Measurements from ENCODE around the gene ARSD. TPM values are rescaled to one million over a fixed set of nuclear protein-coding genes. Genes with fewer than 3 reads are reported as not detected.

Gene ARSD
- total and polyA plus RNA-seq, 2 of the 8 experiments (the other 6 are each of a cell fraction or from before 2014, with no cell fraction given) = 1.8 to 3.2 TPM

DNA sequence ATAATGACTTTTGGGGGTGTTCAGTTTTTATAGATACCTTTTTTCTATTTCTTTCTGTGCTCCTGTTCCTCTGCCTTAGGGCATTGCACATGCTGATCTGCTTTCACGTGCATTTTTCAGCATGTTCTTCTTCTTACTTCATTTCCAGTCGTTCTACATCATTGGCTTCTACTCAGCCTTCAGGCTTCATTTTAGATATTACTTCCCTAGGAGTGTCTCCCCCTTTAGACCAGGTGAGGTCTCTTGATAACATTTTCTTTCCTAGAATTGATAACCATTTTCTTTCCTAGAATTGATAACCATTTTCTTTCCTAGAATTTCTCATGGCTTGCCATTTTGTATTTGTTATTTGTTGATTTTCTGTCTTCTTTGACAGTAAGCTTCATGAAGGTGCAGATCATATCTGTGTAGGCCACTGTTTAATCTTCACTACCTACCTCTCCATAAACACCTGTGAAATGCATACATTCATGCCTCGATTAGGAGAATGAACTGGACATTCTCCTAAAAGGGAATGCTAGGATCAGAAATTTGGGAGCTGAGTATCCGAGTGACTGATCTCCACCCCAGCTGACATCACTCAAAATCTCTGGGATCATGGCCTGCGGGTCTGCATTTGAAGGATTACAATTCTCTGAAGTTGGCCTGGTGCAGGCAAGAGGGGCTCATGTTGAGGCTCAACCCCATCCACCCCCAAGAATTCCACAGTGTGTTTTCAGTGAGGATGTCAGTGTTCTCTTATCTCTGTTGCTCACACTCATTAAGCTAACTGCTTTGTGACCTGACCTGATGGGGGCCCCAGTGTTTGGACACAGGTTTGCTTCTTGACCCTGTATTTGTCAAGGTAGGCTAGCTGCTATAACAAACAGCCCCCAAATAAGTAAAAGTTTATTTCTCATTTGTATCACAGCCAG is 54.7 kb downstream of the ARSD start:
- H3K27me3 ChIP-seq (replicated peaks in 1 of 4; ENCODE audit: control insufficient read depth in 3 of 4, extremely low read depth in 1 of 4, insufficient read depth in 3 of 4, low read length in 3 of 4) = no peaks in the 10 kb centered on the region
- H3K4me1 ChIP-seq (replicated peaks in 1 of 4; ENCODE audit: control insufficient read depth in 3 of 4, insufficient read depth in 4 of 4, low read length in 3 of 4) = no peaks in the 10 kb centered on the region
- 93% methylated on average over 5 of the region's 5 CpGs; no CpG with 5 or more reads in 1 of the 2 experiments for WGBS, 2 experiments (ENCODE audit: extremely low coverage in 1 of 2, insufficient coverage in 1 of 2, insufficient read length in 1 of 2, insufficient replicate concordance in 2 of 2, low coverage in 1 of 2, low lambda C conversion rate in 2 of 2, missing lambda C conversion rate in 1 of 2)
- H3K36me3 ChIP-seq (ENCODE audit: control insufficient read depth in 2 of 4, insufficient read depth in 4 of 4, low read length in 3 of 4) = no peaks in the 10 kb centered on the region; a peak in 2 of 8 replicates
- no peak overlapping the region for H3K9ac ChIP-seq (replicated peaks in 1 of 4; ENCODE audit: extremely low read depth in 1 of 4, low read depth in 3 of 4, low read length in 3 of 4)
- H3K18ac ChIP-seq (ENCODE audit: extremely low read depth, low read length) = no peak overlapping the region
- no peaks in the 10 kb centered on the region for H3K23me2 ChIP-seq (ENCODE audit: low read depth, low read length)
- DNase-seq (ENCODE audit: low read depth in 1 of 2, low spot score in 2 of 2) (no peak), FAIRE-seq (no peak)
- no peaks in the 10 kb centered on the region for H3K9me3 ChIP-seq (ENCODE audit: insufficient read depth in 2 of 2, low read depth in 1 of 2, low read length in 1 of 2)
- H2BK12ac ChIP-seq (ENCODE audit: low read depth, low read length) = no peak overlapping the region
- H4K5ac ChIP-seq (ENCODE audit: insufficient read length, low read depth, low read length) = no peak overlapping the region
- H2BK20ac ChIP-seq (ENCODE audit: low read length) = no peak overlapping the region
- H3K27ac ChIP-seq (ENCODE audit: low read depth, low read length) = no peak overlapping the region
- no peak overlapping the region for H4K91ac ChIP-seq (replicated peaks; ENCODE audit: insufficient read length, low read length)
- no peaks in the 10 kb centered on the region for H3K79me2 ChIP-seq (ENCODE audit: control insufficient read depth in 1 of 2, insufficient read depth in 2 of 2, low read length in 2 of 2)
- ChIA-PET POLR2A (ENCODE audit: partially characterized antibody) (interaction anchor here (1.3 kb wide), 1 partner anchor 29 kb away, joined by 3 read pairs; no protein-coding TSS in a partner anchor), CTCF (ENCODE audit: partially characterized antibody) (interaction anchor here (0.6 kb wide), 1 partner anchor 12 kb away, joined by 3 read pairs; no protein-coding TSS in a partner anchor)
- H3K14ac ChIP-seq (ENCODE audit: insufficient read length) = no peak overlapping the region
- no peak overlapping the region for H3K56ac ChIP-seq (replicated peaks; ENCODE audit: insufficient read length, low read depth, low read length)
- no peak overlapping the region for H3K23ac ChIP-seq (ENCODE audit: insufficient read length)
- H4K8ac ChIP-seq (ENCODE audit: extremely low read depth, insufficient read depth, low read length) = no peak overlapping the region
- H3K4me2 ChIP-seq (ENCODE audit: insufficient read depth in 1 of 2, low read depth in 2 of 2, low read length in 2 of 2) = no peak overlapping the region
- no peak overlapping the region for H3K4ac ChIP-seq (replicated peaks; ENCODE audit: insufficient read length, low read depth, low read length)
- H2BK5ac ChIP-seq (ENCODE audit: low read depth, low read length) = no peak overlapping the region
- no peak overlapping the region for H2AFZ ChIP-seq (ENCODE audit: low read length)
- H4K20me1 ChIP-seq (replicated peaks in 1 of 2; ENCODE audit: control insufficient read depth in 1 of 2, insufficient read depth in 2 of 2, low read length in 2 of 2) = no peaks in the 10 kb centered on the region
- no peak overlapping the region for H2BK120ac ChIP-seq (replicated peaks; ENCODE audit: low read depth, low read length)
- H3K79me1 ChIP-seq (ENCODE audit: low read depth, low read length) = no peaks in the 10 kb centered on the region
- no peak overlapping the region for H3K4me3 ChIP-seq (ENCODE audit: extremely low read depth in 1 of 4, insufficient read depth in 2 of 4, low read depth in 3 of 4, low read length in 4 of 4)
- no peak overlapping the region for H2BK15ac ChIP-seq (ENCODE audit: low read length)
- no peak overlapping the region for H2AK5ac ChIP-seq (ENCODE audit: low read depth, low read length)
- no peak for TF ChIP-seq SIN3A (conservative IDR thresholded peaks at IDR 0.05 in 1 of 2, IDR thresholded peaks at IDR 0.05 in 1 of 2; ENCODE audit: low read depth in 1 of 2, low read length in 2 of 2)
- no peak for TF ChIP-seq GTF2F1 (IDR thresholded peaks at IDR 0.05; ENCODE audit: borderline replicate concordance, low read depth, low read length)
- no peak for TF ChIP-seq SP1 (IDR thresholded peaks at IDR 0.05; ENCODE audit: low read depth, low read length)
- no peak for TF ChIP-seq PHF8 (conservative IDR thresholded peaks at IDR 0.05; ENCODE audit: low read depth, low read length)
- no peak for TF ChIP-seq RXRA (IDR thresholded peaks at IDR 0.05; ENCODE audit: insufficient read depth, low read depth, low read length)
- TF ChIP-seq ATF2 (IDR thresholded peaks at IDR 0.05; ENCODE audit: low read length) = no peak
- TF ChIP-seq NRF1 (IDR thresholded peaks at IDR 0.05; ENCODE audit: low read depth, low read length) = no peak
- no peak for TF ChIP-seq CTBP2 (IDR thresholded peaks at IDR 0.05; ENCODE audit: borderline replicate concordance, insufficient read depth, insufficient read length, low read length)
- TF ChIP-seq SUZ12 (IDR thresholded peaks at IDR 0.05; ENCODE audit: low read length) = no peak
